Endothelial cell (in vitro differentiated cells): ENCODE data around the gene ARMC2. TPM values are rescaled to one million over a fixed set of nuclear protein-coding genes. Genes with fewer than 3 reads are reported as not detected.

Experiments
- DNase-seq: peaks from one replicate; pipeline ENCODE4 v3.0.0; 2021; ENCODE audit warnings: low spot score
- H3K27ac Mint-ChIP-seq: one replicate; pipeline ENCODE4 v1.8.0; 2021; ENCODE audit warnings: mixed read lengths, inconsistent platforms; ENCODE audit not compliant: unreplicated experiment
- H3K27me3 Mint-ChIP-seq: one replicate; pipeline ENCODE4 v1.8.0; 2021; ENCODE audit warnings: mild to moderate bottlenecking, moderate library complexity, mixed read lengths, inconsistent platforms; ENCODE audit not compliant: unreplicated experiment
- H3K36me3 Mint-ChIP-seq: one replicate; pipeline ENCODE4 v1.8.0; 2021; ENCODE audit warnings: mild to moderate bottlenecking, low read depth, mixed read lengths, inconsistent platforms; ENCODE audit not compliant: unreplicated experiment
- H3K4me1 Mint-ChIP-seq: one replicate; pipeline ENCODE4 v1.8.0; 2021; ENCODE audit warnings: mild to moderate bottlenecking, mixed read lengths, inconsistent platforms; ENCODE audit not compliant: unreplicated experiment
- H3K4me3 Mint-ChIP-seq: one replicate; pipeline ENCODE4 v1.8.0; 2021; ENCODE audit warnings: mild to moderate bottlenecking, mixed read lengths, inconsistent platforms; ENCODE audit not compliant: unreplicated experiment
- H3K9me3 Mint-ChIP-seq: one replicate; pipeline ENCODE4 v1.8.0; 2021; ENCODE audit warnings: mixed read lengths, inconsistent platforms; ENCODE audit not compliant: unreplicated experiment
- CTCF ChIP-seq: fragments of 200-600 bp; sonication (generic); IDR thresholded peaks from one replicate; pipeline ENCODE4 v1.5.0; 2021; ENCODE audit warnings: antibody characterized with exemption; ENCODE audit not compliant: unreplicated experiment
- long read RNA-seq: library from polyadenylated mRNA; unstranded; transcript quantifications from one replicate; pipeline ENCODE4 v2.0.0, GENCODE V29; 2020; ENCODE audit not compliant: unreplicated experiment
- total RNA-seq: library from RNA; stranded (reverse); fragmentation: NEBNext Ultra II Directional; extraction: Animal tissue kit (Norgen Biotek cat#: 25700); gene quantifications from one replicate; pipeline ENCODE4 v1.2.1, GENCODE V29; 2021; ENCODE audit not compliant: unreplicated experiment

Gene ARMC2
- 6.3 TPM for total RNA-seq
- long read RNA-seq, partial matches to known transcripts = 0 of 13 reads
- long read RNA-seq, other reads (novel, unspliced or antisense) = 13 of 13 reads

- H3K9me3 Mint-ChIP-seq = no peaks in the 10 kb centered on the region
- H3K4me3 Mint-ChIP-seq = peak within 1 kb of the TSS; percentile 92
- no peak for TF ChIP-seq CTCF
- H3K27me3 Mint-ChIP-seq = peaks cover 2% of the 10 kb centered on the region
- H3K36me3 Mint-ChIP-seq = no peaks in the 10 kb centered on the region
- peaks cover 9% of the 10 kb centered on the region for H3K4me1 Mint-ChIP-seq
- DNase-seq = peak; percentile 98
- H3K27ac Mint-ChIP-seq = peak within 1 kb of the TSS; percentile 80
Observed at GRCh38 chr6:108848116-108848868, at the start of gene ARMC2. TSS of gene ARMC2 (plus strand) at chr6:108848422. CDS start at chr6:108854268, 5,846 bp downstream.

GRCh38 chr6:108798670-108799353, 49.4 kb upstream of the ARMC2 start:
- H3K36me3 Mint-ChIP-seq = no peaks in the 10 kb centered on the region
- peak overlapping the region; percentile 81 for H3K27ac Mint-ChIP-seq
- H3K4me3 Mint-ChIP-seq = no peak overlapping the region
- DNase-seq = peak; percentile 64
- H3K9me3 Mint-ChIP-seq = no peaks in the 10 kb centered on the region
- H3K4me1 Mint-ChIP-seq = peaks cover 52% of the 10 kb centered on the region
- TF ChIP-seq CTCF = no peak
- no peaks in the 10 kb centered on the region for H3K27me3 Mint-ChIP-seq

- TF ChIP-seq CTCF = no peak
- Mint-ChIP-seq H3K36me3 (no peaks in the 10 kb centered on the region), H3K9me3 (no peaks in the 10 kb centered on the region), H3K4me3 (no peak overlapping the region), H3K27ac (no peak overlapping the region), H3K4me1 (peaks cover 52% of the 10 kb centered on the region), H3K27me3 (no peaks in the 10 kb centered on the region)
- no peak for DNase-seq
Observed at GRCh38 chr6:108799354-108799717, 48.9 kb upstream of the ARMC2 start.

GRCh38 chr6:108799791-108800190, 48.4 kb upstream of the ARMC2 start:
- no peak for DNase-seq
- no peaks in the 10 kb centered on the region for H3K27me3 Mint-ChIP-seq
- no peak overlapping the region for H3K4me3 Mint-ChIP-seq
- H3K9me3 Mint-ChIP-seq = no peaks in the 10 kb centered on the region
- H3K27ac Mint-ChIP-seq = no peak overlapping the region
- H3K36me3 Mint-ChIP-seq = no peaks in the 10 kb centered on the region
- peaks cover 48% of the 10 kb centered on the region for H3K4me1 Mint-ChIP-seq
- TF ChIP-seq CTCF = no peak

GRCh38 chr6:108800427-108800864, 47.8 kb upstream of the ARMC2 start:
- H3K27me3 Mint-ChIP-seq = peaks cover 4% of the 10 kb centered on the region
- H3K27ac Mint-ChIP-seq = no peak overlapping the region
- DNase-seq = no peak
- no peaks in the 10 kb centered on the region for H3K36me3 Mint-ChIP-seq
- H3K9me3 Mint-ChIP-seq = no peaks in the 10 kb centered on the region
- no peak overlapping the region for H3K4me3 Mint-ChIP-seq
- TF ChIP-seq CTCF = no peak
- peaks cover 42% of the 10 kb centered on the region for H3K4me1 Mint-ChIP-seq
